AG08396 (cell line): Measurements from ENCODE around the gene BEST1.
A peak's percentile ranks its signal among the peaks of the same experiment; 100 is the strongest.
"Not testable (repeated sequence)": the region's sequence is repeated elsewhere in the genome, so short reads cannot be mapped to it uniquely, and the experiment has no call there.

ENCODE experiments used
- DNase-seq: peaks from one replicate; pipeline ENCODE4 v3.0.0; 2012; ENCODE audit warnings: low spot score, mixed read lengths

Gene BEST1

DNA sequence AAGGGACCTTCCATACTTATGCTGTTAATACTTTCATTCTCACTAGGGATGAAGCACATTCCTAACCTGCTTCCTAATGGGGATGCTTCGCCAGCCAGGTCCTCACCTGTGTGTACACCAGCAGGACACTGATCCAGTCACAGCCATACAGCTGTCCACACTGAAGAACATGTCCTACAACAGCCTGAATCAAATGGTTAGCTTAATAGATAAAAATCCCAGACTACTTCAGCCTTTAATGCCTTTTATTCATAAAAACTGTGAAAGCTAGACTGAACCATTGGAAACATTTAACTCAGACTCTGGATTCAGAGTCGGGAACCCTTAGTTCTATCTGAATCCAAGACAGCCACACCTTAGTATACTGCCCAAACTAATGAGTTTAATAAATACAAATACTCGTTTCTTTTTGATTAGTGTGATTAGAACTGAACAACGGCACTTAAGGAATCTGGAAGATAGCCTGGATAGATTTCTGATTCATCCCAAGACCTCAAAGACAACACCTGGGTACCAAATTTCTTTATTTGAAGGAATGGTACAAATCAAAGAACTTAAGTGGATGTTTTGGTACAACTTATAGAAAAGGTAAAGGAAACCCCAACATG lies 14.0 kb downstream of the BEST1 start:
- no peak for DNase-seq

DNA sequence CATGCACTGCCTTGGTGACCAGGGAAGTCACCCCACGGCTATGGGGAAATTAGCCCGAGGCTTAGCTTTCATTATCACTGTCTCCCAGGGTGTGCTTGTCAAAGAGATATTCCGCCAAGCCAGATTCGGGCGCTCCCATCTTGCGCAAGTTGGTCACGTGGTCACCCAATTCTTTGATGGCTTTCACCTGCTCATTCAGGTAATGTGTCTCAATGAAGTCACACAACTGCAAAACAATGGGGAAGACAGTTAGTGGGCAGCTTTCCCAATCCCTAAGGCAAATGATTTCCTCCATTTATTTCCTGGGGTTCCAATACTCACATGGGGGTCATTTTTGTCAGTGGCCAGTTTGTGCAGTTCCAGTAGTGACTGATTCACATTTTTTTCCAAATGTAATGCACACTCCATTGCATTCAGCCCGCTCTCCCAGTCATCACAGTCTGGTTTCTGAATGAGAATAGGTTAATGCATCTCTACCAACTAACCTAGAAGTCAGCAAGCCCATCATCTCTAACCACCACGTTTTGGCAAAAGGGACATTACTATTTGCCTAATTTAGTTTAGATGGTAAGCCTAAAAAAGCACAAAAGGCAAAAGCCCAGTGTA lies 14.6 kb downstream of the BEST1 start:
- not testable (repeated sequence) for DNase-seq

GRCh38 chr11:61966734-61967115 lies 16.6 kb downstream of the BEST1 start:
- DNase-seq: no peak

DNA sequence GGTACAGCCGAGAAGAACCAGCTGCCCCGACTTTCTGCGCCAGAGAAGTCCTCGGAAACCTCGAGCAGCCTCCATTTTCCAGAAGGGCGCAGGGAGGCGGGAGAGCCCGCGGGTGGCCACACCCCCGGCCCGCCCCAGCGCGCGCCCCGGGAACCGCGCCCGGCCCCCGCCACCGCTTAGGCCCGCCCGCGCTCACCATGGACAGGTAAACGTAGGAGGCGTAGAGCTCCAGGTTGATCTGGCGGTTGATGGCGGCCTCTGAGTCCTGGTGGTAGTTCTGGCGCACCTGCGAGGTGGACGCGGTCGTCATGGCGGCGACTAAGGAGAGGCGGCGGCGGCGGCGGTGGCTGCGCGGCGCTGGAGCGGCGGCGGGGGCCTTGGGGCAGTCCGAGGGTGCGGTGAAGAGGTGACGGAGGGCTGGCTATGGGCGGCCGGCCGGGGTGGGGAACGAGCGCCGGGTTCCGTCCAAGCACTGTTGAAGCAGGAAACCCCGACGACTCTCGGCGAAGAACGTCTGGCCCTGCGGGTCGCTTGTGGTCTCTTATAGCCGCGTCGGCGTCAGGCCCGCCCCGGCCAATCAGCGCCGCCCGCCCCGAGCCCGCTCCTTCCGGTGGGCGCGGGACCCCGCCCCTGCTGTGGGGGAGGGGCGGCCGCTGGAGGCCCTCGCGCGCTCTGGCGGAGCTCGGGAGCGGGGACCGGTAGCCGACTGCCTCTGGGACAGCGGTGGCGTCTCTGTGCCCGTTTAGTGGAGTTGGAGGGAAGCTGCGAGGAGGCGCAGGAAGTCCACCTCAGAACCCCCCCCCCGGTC lies 17.2 kb downstream of the BEST1 start, which contains the start of gene FTH1:
FTH1 (minus strand) TSS at position 519 of the 808 bp plus-strand sequence; CDS start at position 310, 209 bp downstream.
- peak; percentile 93 for DNase-seq

- no peak for DNase-seq
Measured at GRCh38 chr11:61967924-61968757, 18.0 kb downstream of the BEST1 start.

DNA sequence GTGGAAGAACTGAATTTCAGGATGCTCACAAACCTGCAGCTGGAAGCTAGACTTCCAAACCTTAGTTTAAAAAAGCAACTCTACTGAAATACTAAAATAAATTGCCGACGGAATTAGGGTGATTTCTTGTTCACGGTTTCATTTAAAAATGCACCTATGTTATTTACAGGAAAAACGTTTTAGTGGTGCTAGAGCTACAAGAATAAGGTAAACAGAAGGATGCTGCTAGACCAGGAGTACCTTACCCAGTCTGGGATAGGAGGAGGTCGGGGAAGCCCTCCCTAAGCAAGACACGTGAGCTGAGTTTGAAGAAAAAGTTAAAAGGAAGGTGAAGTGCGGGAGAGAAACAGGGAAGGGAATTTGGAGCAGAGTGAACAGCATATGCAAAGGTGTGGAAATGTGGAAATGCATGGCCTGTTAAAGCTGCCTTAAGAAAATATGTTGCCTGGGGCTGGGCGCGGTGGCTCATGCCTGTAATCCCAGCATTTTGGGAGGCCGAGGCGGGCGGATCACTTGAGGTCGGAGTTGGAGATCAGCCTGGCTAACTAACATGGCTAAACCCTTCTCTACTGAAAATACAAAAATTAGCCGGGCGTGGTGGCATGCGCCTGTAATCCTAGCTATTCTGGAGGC lies 18.7 kb downstream of the BEST1 start:
- no peak for DNase-seq

GRCh38 chr11:61969391-61969758 lies 19.2 kb downstream of the BEST1 start:
- no peak for DNase-seq

DNA sequence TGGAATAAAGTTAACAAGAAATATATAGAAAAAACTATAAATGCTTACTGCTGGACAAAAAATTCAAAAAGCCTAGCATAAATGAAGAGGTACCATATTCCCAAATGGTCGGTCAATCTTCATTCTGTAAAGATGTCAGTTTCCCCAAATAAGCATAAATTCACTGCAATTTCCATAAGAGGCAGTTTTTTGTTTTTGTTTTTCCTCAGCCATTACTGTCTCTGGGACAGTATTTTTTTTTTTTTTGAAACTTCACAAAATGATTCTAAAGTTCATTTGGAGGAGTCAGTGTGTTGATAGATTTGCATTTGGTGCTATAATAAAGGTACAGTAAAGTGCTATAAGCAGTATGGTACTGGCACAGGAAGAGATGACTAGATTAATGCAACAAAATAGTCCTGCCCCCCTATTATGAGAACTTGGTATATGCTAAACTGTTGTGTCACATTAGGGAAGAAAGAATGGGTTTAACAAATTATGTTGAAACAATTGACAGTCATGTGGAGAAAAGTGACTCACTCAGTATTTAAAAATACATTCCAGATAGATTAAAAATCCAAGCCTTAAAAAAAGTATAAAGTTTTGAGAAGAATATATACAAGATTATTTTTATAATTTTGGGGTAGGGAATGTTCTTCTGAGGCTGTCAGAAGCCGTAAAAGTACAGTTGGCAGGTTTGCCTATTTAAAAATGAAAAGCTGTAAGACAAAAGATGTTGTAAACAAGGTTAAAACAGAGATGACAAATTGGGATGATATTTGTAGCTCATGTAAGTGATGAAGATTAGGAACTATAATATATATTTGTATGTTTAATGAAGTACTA lies 19.9 kb downstream of the BEST1 start:
- peak; percentile 56 for DNase-seq

DNA sequence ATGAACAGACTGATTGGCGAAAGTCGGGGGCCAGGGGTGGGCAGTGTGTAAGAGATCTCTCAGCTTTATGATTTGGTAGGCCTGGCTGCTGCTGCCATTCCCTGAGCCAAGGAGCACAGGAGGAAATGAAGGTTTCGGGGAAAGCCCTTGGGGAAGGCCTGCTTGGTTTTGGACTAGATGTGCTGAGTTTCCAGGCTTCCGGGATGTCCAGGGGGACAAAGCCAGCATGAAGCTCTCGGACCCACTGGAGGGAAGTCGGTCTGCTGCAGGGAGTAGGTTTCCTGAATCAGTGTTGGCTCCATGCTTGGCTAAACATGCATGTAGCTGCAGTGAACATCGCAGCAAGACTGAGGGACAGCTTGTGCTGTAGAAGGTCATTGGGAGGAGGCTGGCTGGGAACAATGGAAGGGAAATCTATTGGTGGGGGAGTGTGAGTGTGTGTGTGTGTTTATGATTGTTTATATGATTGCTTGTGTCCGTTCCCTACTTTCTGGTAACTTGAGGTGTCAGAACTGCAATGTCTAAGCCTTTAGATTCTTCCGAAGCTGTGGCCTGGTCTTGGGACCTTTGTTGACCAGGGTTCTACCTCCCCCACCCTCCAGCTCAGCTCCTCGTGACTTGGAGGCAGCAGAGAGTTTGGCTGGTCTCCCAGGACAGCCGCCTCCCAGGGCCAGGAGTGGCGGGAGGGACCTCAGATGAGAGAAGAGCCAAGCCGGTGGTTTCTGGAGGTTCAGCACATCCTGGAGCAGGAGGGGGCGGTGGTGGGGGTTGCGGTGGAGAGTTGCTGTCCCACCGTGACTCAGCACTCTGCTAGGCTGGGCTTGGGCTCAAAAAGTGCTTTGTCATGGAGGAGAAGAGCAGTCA lies 21.3 kb downstream of the BEST1 start:
- DNase-seq: peak; percentile 90

- DNase-seq: no peak
Measured at GRCh38 chr11:61972112-61972671, 22.0 kb downstream of the BEST1 start.

DNA sequence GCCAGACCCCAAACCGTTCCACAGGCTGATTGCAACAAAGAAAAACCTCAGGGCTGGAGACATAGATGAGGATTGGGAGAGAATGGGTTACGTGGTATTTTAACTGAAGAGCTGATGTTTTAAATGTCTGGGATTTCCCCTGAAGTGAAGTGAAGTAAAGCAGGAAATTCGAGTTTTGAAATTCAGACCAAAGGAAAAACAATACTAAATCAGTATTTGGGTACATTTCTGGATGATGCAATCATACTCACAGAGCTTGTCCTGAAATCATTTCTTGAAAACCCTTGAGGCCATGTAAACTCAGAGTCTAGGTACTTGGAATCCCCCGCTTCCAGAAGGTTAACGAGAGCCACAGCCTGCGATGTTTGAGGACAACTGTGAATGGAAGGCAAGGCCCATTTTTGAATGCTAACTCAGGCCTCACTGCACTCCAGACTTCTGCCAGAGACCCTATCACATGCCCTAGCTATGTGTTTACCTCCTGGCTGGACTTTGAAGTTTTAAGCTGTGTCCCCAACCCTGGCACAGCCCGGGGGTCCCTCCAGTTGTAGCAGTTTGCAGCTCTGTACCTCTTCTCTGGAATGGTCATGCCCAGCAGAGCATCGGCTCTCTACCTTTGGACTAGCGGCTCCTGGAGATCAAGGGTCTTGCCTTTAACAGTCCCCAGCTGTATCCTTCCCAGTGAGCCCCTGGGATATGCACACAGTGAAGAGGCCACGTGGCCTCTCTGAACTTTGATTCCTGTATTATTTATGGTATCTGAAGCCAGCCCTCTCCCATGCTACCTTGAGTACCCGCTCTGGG lies 22.7 kb downstream of the BEST1 start:
- no peak for DNase-seq

GRCh38 chr11:61973476-61974162 lies 23.5 kb downstream of the BEST1 start:
- DNase-seq: no peak

- no peak for DNase-seq
Measured at GRCh38 chr11:61974766-61975631, 24.8 kb downstream of the BEST1 start.

DNA sequence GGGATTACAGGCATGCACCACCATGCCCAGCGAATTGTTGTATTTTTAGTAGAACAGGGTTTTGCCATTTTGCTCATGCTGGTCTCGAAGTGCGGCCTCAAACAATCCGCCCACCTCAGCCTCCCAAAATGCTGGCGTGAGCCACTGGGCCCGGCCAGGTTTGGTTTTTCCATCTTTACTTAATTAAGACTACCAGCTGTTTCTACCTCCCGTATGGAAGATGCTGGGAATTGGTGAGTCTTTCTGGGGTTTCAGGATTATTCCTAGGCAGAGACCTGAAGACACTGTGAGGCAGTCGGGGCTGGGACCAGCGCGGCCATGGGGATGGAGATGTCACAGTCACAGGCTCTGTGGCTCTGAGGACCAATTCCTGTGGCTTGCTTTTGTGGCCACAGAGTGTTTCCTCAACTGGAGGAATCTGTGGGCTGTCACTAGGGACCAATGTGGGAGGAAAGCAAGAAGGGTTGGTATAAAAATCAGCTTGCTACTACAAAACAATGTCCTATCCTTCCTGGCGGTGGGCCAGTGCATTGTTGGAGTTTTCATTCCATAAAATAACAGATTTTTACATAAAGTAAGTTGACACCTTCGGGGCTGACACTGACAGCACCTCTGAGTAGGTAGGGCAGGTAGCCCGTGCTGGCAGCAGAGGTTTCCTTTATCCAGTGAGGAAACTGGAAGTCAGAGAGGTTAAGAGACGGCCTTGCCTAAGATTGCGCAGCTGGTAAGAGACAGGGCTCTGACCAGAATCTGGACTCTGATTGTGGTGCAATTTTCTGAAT lies 25.7 kb downstream of the BEST1 start:
- DNase-seq: no peak

GRCh38 chr11:61976420-61976800 lies 26.3 kb downstream of the BEST1 start:
- DNase-seq: no peak

DNA sequence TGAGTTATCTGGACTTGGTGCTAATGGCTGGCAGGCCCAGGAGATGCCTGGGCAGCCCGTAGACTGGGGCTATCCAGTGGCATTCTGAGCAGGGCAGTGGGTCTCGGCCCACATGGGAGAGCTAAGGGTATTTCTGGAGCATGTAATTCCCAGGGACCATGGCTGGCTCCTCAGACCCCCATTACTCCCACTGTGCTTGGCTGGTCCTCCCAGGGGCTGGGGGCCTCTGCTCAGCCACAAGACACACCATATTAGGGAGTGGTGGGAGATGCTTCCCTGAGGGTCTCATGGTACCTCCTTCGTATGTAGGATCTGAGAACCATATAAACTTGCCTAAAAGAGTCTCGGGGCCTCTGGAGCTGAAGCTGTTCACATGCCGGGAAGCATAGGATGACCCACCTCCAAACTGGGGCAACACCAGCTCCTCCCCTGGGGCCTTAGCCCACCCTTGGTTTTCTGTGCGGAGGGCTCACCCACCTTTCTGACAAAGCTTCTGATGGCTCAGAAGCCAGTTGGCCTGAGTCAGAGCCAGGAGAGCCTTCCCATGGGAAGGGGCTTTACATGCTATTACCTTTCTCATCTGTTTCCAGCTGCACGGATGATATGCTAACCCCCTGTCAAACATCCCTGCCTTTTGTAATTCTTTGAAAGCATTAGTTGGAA lies 26.8 kb downstream of the BEST1 start:
- no peak for DNase-seq
